Liver (tissue), 9 donors: ENCODE results near the gene FNDC7. TPM values are rescaled to one million over a fixed set of nuclear protein-coding genes. Genes with fewer than 3 reads are reported as not detected.
"Not testable (repeated sequence)": the region's sequence is repeated elsewhere in the genome, so short reads cannot be mapped to it uniquely, and the experiment has no call there.

Experiments used
- DNase-seq: peaks from one replicate; pipeline ENCODE4 v3.0.0-alpha.2; 2017; ENCODE audit warnings: low spot score
- H3K27ac ChIP-seq, 2 donors: one replicate each; pipeline ENCODE4 v1.7.0; 2013; ENCODE audit warnings: inconsistent platforms in 2 of 2, low read length in 2 of 2, control low read depth in 1 of 2, low read depth in 1 of 2, mild to moderate bottlenecking in 1 of 2
- H3K27me3 ChIP-seq, 4 donors: one replicate each; pipeline versions ENCODE4 v1.6.1 to v1.7.0; 2013; ENCODE audit warnings: low read length in 3 of 4, inconsistent platforms in 1 of 4, mild to moderate bottlenecking in 1 of 4, moderate library complexity in 1 of 4; ENCODE audit not compliant: control insufficient read depth in 4 of 4, insufficient read depth in 4 of 4
- H3K36me3 ChIP-seq, 4 donors: one replicate each; pipeline versions ENCODE4 v1.6.1 to v1.7.0; 2013; ENCODE audit warnings: low read length in 3 of 4, mild to moderate bottlenecking in 3 of 4, low read depth in 1 of 4, moderate library complexity in 1 of 4; ENCODE audit not compliant: control insufficient read depth in 4 of 4, insufficient read depth in 3 of 4
- H3K4me1 ChIP-seq, 4 donors: one replicate each; pipeline versions ENCODE4 v1.6.1 to v1.7.0; 2013; ENCODE audit warnings: low read length in 3 of 4, mild to moderate bottlenecking in 3 of 4, moderate library complexity in 1 of 4; ENCODE audit not compliant: control insufficient read depth in 4 of 4, insufficient read depth in 4 of 4
- H3K4me3 ChIP-seq, 3 donors: one replicate each; pipeline versions ENCODE4 v1.6.1 to v1.7.0; 2013; ENCODE audit warnings: low read length in 3 of 3, control low read depth in 1 of 3, low read depth in 1 of 3, mild to moderate bottlenecking in 1 of 3
- H3K9ac ChIP-seq, 2 donors: one replicate each; pipeline ENCODE4 v1.7.0; 2013; ENCODE audit warnings: low read length in 2 of 2, mild to moderate bottlenecking in 2 of 2, moderate library complexity in 2 of 2, control low read depth in 1 of 2, low read depth in 1 of 2
- H3K9me3 ChIP-seq, 4 donors: one replicate each; pipeline versions ENCODE4 v1.6.1 to v1.7.0; 2013; ENCODE audit warnings: low read length in 3 of 4; ENCODE audit not compliant: control insufficient read depth in 4 of 4
- EGR1 ChIP-seq, 2 donors: IDR thresholded peaks; 2 replicates each; pipeline ENCODE4 v1.6.1; 2016 to 2018; ENCODE audit warnings: antibody characterized with exemption in 2 of 2, low read depth in 2 of 2
- FOXA1 ChIP-seq: IDR thresholded peaks from 2 replicates; pipeline ENCODE4 v1.6.1; 2016; ENCODE audit warnings: antibody characterized with exemption
- GABPA ChIP-seq, 2 donors: IDR thresholded peaks in 1 of 2; conservative IDR thresholded peaks in 1 of 2; 2 replicates each; pipeline ENCODE4 v1.6.1; 2016; ENCODE audit warnings: antibody characterized with exemption in 2 of 2, mild to moderate bottlenecking in 1 of 2, moderate library complexity in 1 of 2
- HNF4A ChIP-seq, 2 donors: conservative IDR thresholded peaks; 2 replicates each; pipeline ENCODE4 v1.6.1; 2016; ENCODE audit warnings: antibody characterized with exemption in 2 of 2, mild to moderate bottlenecking in 2 of 2
- HNF4G ChIP-seq: IDR thresholded peaks from 2 replicates; pipeline ENCODE4 v1.6.1; 2016; ENCODE audit warnings: antibody characterized with exemption
- JUND ChIP-seq, 2 donors: IDR thresholded peaks; 2 replicates each; pipeline ENCODE4 v1.6.1; 2016; ENCODE audit warnings: antibody characterized with exemption in 2 of 2
- NR2F2 ChIP-seq: IDR thresholded peaks from 2 replicates; pipeline ENCODE4 v1.6.1; 2016; ENCODE audit warnings: antibody characterized with exemption
- RAD21 ChIP-seq, 2 donors: IDR thresholded peaks; 2 replicates each; pipeline ENCODE4 v1.6.1; 2016; ENCODE audit warnings: antibody characterized with exemption in 2 of 2, mild to moderate bottlenecking in 2 of 2
- TAF1 ChIP-seq: conservative IDR thresholded peaks from 2 replicates; pipeline ENCODE4 v1.6.1; 2016; ENCODE audit warnings: antibody characterized with exemption, mild to moderate bottlenecking
- WGBS: extraction: QIAGEN DNeasy Blood & Tissue Kit; methylation state at CpG from one replicate; pipeline ENCODE4 v1.1.7; 2013; 5-methylcytosine and 5-hydroxymethylcytosine counted together
- polyA plus RNA-seq, 2 donors: library from polyadenylated mRNA; stranded (reverse) in 1 of 2; unstranded in 1 of 2; fragments of 200-250 nt in 1 of 2; fragments of >200 nt in 1 of 2; fragmentation: Nextera tagmentation in 1 of 2; extraction: Ambion mirVana in 1 of 2; gene quantifications; one replicate each; pipeline versions ENCODE4 v1.2.1 to v1.2.3, GENCODE V29; 2013 to 2015
- total RNA-seq, 2 donors: library from RNA; depleted of rRNA; stranded (reverse); fragments of >200 nt; gene quantifications; one replicate each; pipeline ENCODE4 v1.2.3, GENCODE V29; 2014
- TF ChIP-seq, protein P1 (sequence below): IDR thresholded peaks from 2 replicates; pipeline ENCODE4 v1.6.1; 2016; ENCODE audit warnings: antibody characterized with exemption
- TF ChIP-seq, protein P2 (sequence below): fragments of 150-350 bp; IDR thresholded peaks from 2 replicates; pipeline ENCODE4 v1.5.1; 2017; ENCODE audit warnings: improper control_type of control experiment, low read depth, low read length; ENCODE audit not compliant: missing input control
- TF ChIP-seq, protein P3 (sequence below): IDR thresholded peaks from 2 replicates; pipeline ENCODE4 v1.6.1; 2016; ENCODE audit warnings: antibody characterized with exemption
- TF ChIP-seq, protein P4 (sequence below): IDR thresholded peaks from 2 replicates; pipeline ENCODE4 v1.6.1; 2016; ENCODE audit warnings: antibody characterized with exemption, mild to moderate bottlenecking
- TF ChIP-seq, protein P5 (sequence below): IDR thresholded peaks from 2 replicates; pipeline ENCODE4 v1.6.1; 2016; ENCODE audit warnings: antibody characterized with exemption
- donor health status: healthy.
- donor health status: healthy.
- donor health status: healthy.
- donor health status: healthy.
- donor health status: healthy.

The FNDC7 gene
- total and polyA plus RNA-seq, 4 donors, result not detected

DNA sequence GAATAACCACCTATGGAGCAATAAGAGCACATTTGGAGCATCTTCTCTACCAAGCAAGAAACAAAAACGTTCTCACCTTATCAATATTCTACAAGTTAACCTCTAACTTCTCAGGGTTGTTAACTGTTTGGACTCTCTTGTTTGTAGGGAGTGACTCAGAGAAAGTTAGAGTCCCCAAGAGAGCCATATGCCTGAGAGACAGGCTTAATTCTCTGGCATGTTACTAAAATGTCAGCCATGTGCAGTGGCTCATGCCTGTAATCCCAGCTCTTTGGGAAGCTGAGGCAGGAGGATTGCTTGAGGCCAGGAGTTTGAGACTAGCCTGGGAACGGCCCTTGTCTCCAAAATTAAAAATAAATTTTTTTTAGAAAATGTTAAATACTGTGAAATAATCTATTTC, 47.6 kb upstream of the FNDC7 start:
- no peak for DNase-seq
- TF ChIP-seq NR2F2 (no peak), GABPA (IDR thresholded peaks at IDR 0.05 in 1 of 2, conservative IDR thresholded peaks at IDR 0.05 in 1 of 2) (no peak), EGR1 (IDR thresholded peaks at IDR 0.05; ENCODE audit: low read depth in 2 of 2) (no peak), HNF4G (no peak), RAD21 (IDR thresholded peaks at IDR 0.05) (no peak), HNF4A (conservative IDR thresholded peaks at IDR 0.05) (no peak), FOXA1 (no peak), JUND (IDR thresholded peaks at IDR 0.05) (no peak)
- TF ChIP-seq, protein P1, sequence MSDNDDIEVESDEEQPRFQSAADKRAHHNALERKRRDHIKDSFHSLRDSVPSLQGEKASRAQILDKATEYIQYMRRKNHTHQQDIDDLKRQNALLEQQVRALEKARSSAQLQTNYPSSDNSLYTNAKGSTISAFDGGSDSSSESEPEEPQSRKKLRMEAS, result no peak
- TF ChIP-seq, protein P2, sequence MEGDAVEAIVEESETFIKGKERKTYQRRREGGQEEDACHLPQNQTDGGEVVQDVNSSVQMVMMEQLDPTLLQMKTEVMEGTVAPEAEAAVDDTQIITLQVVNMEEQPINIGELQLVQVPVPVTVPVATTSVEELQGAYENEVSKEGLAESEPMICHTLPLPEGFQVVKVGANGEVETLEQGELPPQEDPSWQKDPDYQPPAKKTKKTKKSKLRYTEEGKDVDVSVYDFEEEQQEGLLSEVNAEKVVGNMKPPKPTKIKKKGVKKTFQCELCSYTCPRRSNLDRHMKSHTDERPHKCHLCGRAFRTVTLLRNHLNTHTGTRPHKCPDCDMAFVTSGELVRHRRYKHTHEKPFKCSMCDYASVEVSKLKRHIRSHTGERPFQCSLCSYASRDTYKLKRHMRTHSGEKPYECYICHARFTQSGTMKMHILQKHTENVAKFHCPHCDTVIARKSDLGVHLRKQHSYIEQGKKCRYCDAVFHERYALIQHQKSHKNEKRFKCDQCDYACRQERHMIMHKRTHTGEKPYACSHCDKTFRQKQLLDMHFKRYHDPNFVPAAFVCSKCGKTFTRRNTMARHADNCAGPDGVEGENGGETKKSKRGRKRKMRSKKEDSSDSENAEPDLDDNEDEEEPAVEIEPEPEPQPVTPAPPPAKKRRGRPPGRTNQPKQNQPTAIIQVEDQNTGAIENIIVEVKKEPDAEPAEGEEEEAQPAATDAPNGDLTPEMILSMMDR, result no peak
- TF ChIP-seq, protein P3, sequence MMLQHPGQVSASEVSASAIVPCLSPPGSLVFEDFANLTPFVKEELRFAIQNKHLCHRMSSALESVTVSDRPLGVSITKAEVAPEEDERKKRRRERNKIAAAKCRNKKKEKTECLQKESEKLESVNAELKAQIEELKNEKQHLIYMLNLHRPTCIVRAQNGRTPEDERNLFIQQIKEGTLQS, result no peak
- TF ChIP-seq, protein P4, sequence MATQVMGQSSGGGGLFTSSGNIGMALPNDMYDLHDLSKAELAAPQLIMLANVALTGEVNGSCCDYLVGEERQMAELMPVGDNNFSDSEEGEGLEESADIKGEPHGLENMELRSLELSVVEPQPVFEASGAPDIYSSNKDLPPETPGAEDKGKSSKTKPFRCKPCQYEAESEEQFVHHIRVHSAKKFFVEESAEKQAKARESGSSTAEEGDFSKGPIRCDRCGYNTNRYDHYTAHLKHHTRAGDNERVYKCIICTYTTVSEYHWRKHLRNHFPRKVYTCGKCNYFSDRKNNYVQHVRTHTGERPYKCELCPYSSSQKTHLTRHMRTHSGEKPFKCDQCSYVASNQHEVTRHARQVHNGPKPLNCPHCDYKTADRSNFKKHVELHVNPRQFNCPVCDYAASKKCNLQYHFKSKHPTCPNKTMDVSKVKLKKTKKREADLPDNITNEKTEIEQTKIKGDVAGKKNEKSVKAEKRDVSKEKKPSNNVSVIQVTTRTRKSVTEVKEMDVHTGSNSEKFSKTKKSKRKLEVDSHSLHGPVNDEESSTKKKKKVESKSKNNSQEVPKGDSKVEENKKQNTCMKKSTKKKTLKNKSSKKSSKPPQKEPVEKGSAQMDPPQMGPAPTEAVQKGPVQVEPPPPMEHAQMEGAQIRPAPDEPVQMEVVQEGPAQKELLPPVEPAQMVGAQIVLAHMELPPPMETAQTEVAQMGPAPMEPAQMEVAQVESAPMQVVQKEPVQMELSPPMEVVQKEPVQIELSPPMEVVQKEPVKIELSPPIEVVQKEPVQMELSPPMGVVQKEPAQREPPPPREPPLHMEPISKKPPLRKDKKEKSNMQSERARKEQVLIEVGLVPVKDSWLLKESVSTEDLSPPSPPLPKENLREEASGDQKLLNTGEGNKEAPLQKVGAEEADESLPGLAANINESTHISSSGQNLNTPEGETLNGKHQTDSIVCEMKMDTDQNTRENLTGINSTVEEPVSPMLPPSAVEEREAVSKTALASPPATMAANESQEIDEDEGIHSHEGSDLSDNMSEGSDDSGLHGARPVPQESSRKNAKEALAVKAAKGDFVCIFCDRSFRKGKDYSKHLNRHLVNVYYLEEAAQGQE, result no peak
- TF ChIP-seq, protein P5, sequence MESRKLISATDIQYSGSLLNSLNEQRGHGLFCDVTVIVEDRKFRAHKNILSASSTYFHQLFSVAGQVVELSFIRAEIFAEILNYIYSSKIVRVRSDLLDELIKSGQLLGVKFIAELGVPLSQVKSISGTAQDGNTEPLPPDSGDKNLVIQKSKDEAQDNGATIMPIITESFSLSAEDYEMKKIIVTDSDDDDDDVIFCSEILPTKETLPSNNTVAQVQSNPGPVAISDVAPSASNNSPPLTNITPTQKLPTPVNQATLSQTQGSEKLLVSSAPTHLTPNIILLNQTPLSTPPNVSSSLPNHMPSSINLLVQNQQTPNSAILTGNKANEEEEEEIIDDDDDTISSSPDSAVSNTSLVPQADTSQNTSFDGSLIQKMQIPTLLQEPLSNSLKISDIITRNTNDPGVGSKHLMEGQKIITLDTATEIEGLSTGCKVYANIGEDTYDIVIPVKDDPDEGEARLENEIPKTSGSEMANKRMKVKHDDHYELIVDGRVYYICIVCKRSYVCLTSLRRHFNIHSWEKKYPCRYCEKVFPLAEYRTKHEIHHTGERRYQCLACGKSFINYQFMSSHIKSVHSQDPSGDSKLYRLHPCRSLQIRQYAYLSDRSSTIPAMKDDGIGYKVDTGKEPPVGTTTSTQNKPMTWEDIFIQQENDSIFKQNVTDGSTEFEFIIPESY, result no peak
- H3K36me3 ChIP-seq, result no peaks in the 10 kb centered on the region
- H3K27ac ChIP-seq, result no peak overlapping the region
- no peak overlapping the region for H3K4me3 ChIP-seq
- H3K9me3 ChIP-seq, result peaks cover 0 to 2% (median 0%) of the 10 kb centered on the region in 4 donors
- no peak overlapping the region for H3K9ac ChIP-seq
- WGBS, result 73% methylated on average over 2 of the region's 2 CpGs
- H3K27me3 ChIP-seq, result no peaks in the 10 kb centered on the region
- peaks cover 0 to 7% (median under 1%) of the 10 kb centered on the region in 4 donors for H3K4me1 ChIP-seq

DNA sequence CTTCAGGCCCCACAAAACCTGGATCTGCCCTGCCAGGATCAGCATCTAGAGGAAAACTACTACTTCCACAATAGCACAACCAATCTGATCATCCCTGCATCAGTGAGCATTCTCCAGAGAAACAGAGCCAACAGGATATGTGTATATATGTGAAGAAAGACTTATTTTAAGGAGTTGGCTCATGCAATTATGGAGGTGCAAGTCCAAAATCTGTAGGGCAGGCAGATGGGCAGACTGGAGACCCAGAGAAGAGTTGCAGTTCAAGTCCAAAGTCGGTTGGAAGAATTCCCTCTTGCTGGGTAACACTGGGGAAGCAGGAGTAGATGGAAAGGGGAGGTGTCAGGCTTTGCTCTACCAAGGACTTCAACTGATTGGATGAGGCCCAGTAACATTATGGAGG, 46.9 kb upstream of the FNDC7 start:
- Histone ChIP-seq H3K4me1 (peaks cover 0 to 7% (median under 1%) of the 10 kb centered on the region in 4 donors), H3K27me3 (no peaks in the 10 kb centered on the region), H3K36me3 (no peaks in the 10 kb centered on the region), H3K27ac (no peak overlapping the region), H3K9ac (no peak overlapping the region), H3K4me3 (no peak overlapping the region), H3K9me3 (no peaks in the 10 kb centered on the region)
- DNase-seq, result no peak
- TF ChIP-seq JUND (IDR thresholded peaks at IDR 0.05) (no peak), TAF1 (no peak), NR2F2 (no peak), HNF4A (conservative IDR thresholded peaks at IDR 0.05) (no peak)
- TF ChIP-seq, protein P3, result no peak
- TF ChIP-seq, protein P1, result no peak
- TF ChIP-seq, protein P5, result no peak
- WGBS, result 72% methylated on average over 1 of the region's 1 CpG

DNA sequence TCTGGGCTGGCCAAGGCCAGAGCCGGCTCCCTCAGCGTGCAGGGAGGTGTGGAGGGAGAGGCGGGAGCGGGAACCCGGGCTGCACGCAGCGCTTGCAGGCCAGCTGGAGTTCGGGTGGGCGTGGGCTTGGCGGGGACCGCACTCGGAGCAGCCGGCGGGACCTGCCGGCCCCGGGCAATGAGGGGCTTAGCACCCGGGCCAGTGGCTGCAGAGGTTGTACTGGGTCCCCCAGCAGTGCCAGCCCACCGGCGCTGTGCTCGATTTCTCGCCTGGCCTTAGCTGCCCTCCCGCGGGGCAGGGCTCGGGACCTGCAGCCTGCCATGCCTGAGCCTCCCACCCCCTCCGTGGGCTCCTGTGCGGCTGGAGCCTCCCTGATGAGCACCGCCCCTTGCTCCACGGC, 45.3 kb upstream of the FNDC7 start:
- 95% methylated on average over 28 of the region's 28 CpGs for WGBS

More for the DNA sequence above, 45.3 kb upstream of the FNDC7 start:
- H3K9ac ChIP-seq, H3K36me3 ChIP-seq, H3K4me3 ChIP-seq, H3K27me3 ChIP-seq, H3K9me3 ChIP-seq, H3K4me1 ChIP-seq, H3K27ac ChIP-seq, DNase-seq: not testable (repeated sequence)
